Calu3 (cell line): ENCODE measurements around the gene ARID1A. TPM values are rescaled to one million over a fixed set of nuclear protein-coding genes. Genes with fewer than 3 reads are reported as not detected.
"Not testable (repeated sequence)": the region's sequence is repeated elsewhere in the genome, so short reads cannot be mapped to it uniquely, and the experiment has no call there.

ENCODE experiments used
- BruUV-seq: library from RNA; stranded (reverse); fragments of 400-500 nt; replicated peaks from 2 replicates; lab custom pipeline; 2021; lab: Mats Ljungman, UMichigan
- CTCF ChIA-PET: fragments of 300-600 bp; sonication (Branson Sonifier 250); formaldehyde crosslinking; loops from one replicate; lab custom pipeline; 2022; ENCODE audit warnings: antibody characterized with exemption; lab: Charles Lee
- DNase-seq: peaks from one replicate; pipeline ENCODE4 v3.0.0; 2022
- H3K27ac Mint-ChIP-seq: one replicate; pipeline ENCODE4 v1.8.0; 2022; ENCODE audit warnings: mixed read lengths; ENCODE audit not compliant: unreplicated experiment
- H3K27me3 Mint-ChIP-seq: one replicate; pipeline ENCODE4 v1.8.0; 2022; ENCODE audit warnings: mixed read lengths; ENCODE audit not compliant: unreplicated experiment
- H3K36me3 Mint-ChIP-seq: one replicate; pipeline ENCODE4 v1.8.0; 2022; ENCODE audit warnings: mild to moderate bottlenecking, moderate library complexity, mixed read lengths; ENCODE audit not compliant: insufficient read depth, unreplicated experiment
- H3K4me1 Mint-ChIP-seq: one replicate; pipeline ENCODE4 v1.8.0; 2022; ENCODE audit warnings: mild to moderate bottlenecking, low read depth, mixed read lengths; ENCODE audit not compliant: unreplicated experiment
- H3K4me3 Mint-ChIP-seq: one replicate; pipeline ENCODE4 v1.8.0; 2022; ENCODE audit warnings: mild to moderate bottlenecking, low read depth, moderate library complexity, mixed read lengths; ENCODE audit not compliant: unreplicated experiment
- H3K9me3 Mint-ChIP-seq: one replicate; pipeline ENCODE4 v1.8.0; 2022; ENCODE audit warnings: low read depth, mixed read lengths; ENCODE audit not compliant: unreplicated experiment
- CTCF ChIP-seq: fragments of 200-600 bp; IDR thresholded peaks from one replicate; pipeline ENCODE4 v1.8.0; 2022; ENCODE audit warnings: antibody characterized with exemption; ENCODE audit not compliant: unreplicated experiment
- intact Hi-C: fragments of 100-400 bp; cut with micrococcal nuclease; formaldehyde crosslinking; loops from one replicate; pipeline ENCODE4 v1.10.0; 2022; ENCODE audit not compliant: unreplicated experiment
- total RNA-seq: library from RNA; stranded (reverse); gene quantifications from 2 replicates; pipeline ENCODE4 v1.2.3, GENCODE V29; 2022

Gene ARID1A
- total RNA-seq, 1 experiment from 2014 or later = 51.7 TPM

- DNase-seq = peak; percentile 54
- no peaks in the 10 kb centered on the region for H3K27me3 Mint-ChIP-seq
- CTCF ChIA-PET = interaction anchor here (0.5 kb wide), 1 partner anchor 25 kb away, joined by 3 read pairs; no protein-coding TSS in a partner anchor
- peak overlapping the region; percentile 50 for H3K27ac Mint-ChIP-seq
- peaks cover 44% of the 10 kb centered on the region for H3K4me1 Mint-ChIP-seq
- no peak for TF ChIP-seq CTCF
- H3K9me3 Mint-ChIP-seq = no peaks in the 10 kb centered on the region
- intact Hi-C loops = no loop called here
- peak overlapping the region; percentile 33 for H3K4me3 Mint-ChIP-seq
- no peaks in the 10 kb centered on the region for H3K36me3 Mint-ChIP-seq
- no TSS peak for BruUV-seq
These were observed 27.5 kb downstream of the ARID1A start for GRCh38 chr1:26723013-26723991.

GRCh38 chr1:26724118-26724517 lies 28.3 kb downstream of the ARID1A start:
- Mint-ChIP-seq H3K9me3 (no peaks in the 10 kb centered on the region), H3K4me1 (peaks cover 52% of the 10 kb centered on the region), H3K27me3 (no peaks in the 10 kb centered on the region), H3K36me3 (peaks cover 5% of the 10 kb centered on the region), H3K27ac (no peak overlapping the region), H3K4me3 (no peak overlapping the region)
- CTCF ChIA-PET = no interaction called here
- intact Hi-C loops = no loop called here
- no peak for DNase-seq
- no TSS peak for BruUV-seq
- TF ChIP-seq CTCF = no peak

- H3K27ac Mint-ChIP-seq = no peak overlapping the region
- no TSS peak for BruUV-seq
- DNase-seq = no peak
- no peaks in the 10 kb centered on the region for H3K27me3 Mint-ChIP-seq
- CTCF ChIA-PET = no interaction called here
- intact Hi-C loops = no loop called here
- H3K9me3 Mint-ChIP-seq = no peaks in the 10 kb centered on the region
- TF ChIP-seq CTCF = no peak
- no peak overlapping the region for H3K4me3 Mint-ChIP-seq
- H3K36me3 Mint-ChIP-seq = peaks cover 5% of the 10 kb centered on the region
- peaks cover 53% of the 10 kb centered on the region for H3K4me1 Mint-ChIP-seq
These were observed 29.1 kb downstream of the ARID1A start for GRCh38 chr1:26724926-26725325.

GRCh38 chr1:26725904-26726303 lies 30.1 kb downstream of the ARID1A start:
- H3K27ac Mint-ChIP-seq, H3K36me3 Mint-ChIP-seq, CTCF ChIA-PET, BruUV-seq, intact Hi-C loops, H3K27me3 Mint-ChIP-seq, DNase-seq, H3K4me3 Mint-ChIP-seq, H3K9me3 Mint-ChIP-seq: not testable (repeated sequence)
- H3K4me1 Mint-ChIP-seq = peaks cover 53% of the 10 kb centered on the region

GRCh38 chr1:26726784-26727183 lies 31.0 kb downstream of the ARID1A start:
- BruUV-seq = no TSS peak
- Mint-ChIP-seq H3K4me1 (peaks cover 51% of the 10 kb centered on the region), H3K27ac (no peak overlapping the region), H3K27me3 (no peaks in the 10 kb centered on the region), H3K9me3 (no peaks in the 10 kb centered on the region), H3K36me3 (peaks cover 13% of the 10 kb centered on the region), H3K4me3 (no peak overlapping the region)
- CTCF ChIA-PET = no interaction called here
- intact Hi-C loops = no loop called here
- DNase-seq = no peak
- TF ChIP-seq CTCF = no peak
